Right lobe of liver (tissue), 6 donors: ENCODE data around the gene GGACT. TPM values are rescaled to one million over a fixed set of nuclear protein-coding genes. Genes with fewer than 3 reads are reported as not detected.

Experiments
- ATAC-seq, 4 donors: fragments of 200-7000 bp; cut with Tn5 transposase; one replicate each; pipeline ENCODE4 v1.9.1; 2020; ENCODE audit warnings: mild to moderate bottlenecking in 4 of 4, moderate library complexity in 4 of 4
- DNase-seq, 3 donors: peaks; one replicate each; pipeline ENCODE4 v3.0.0-alpha.2; 2020
- H3K27ac ChIP-seq, 3 donors: fragments of 200-600 bp; one replicate each; pipeline ENCODE4 v1.8.0; 2022
- H3K27me3 ChIP-seq, 2 donors: fragments of 200-600 bp; one replicate each; pipeline ENCODE4 v1.8.0; 2022
- H3K36me3 ChIP-seq, 4 donors: fragments of 200-600 bp; sonication (generic) in 1 of 4; one replicate each; pipeline versions ENCODE4 v1.5.1 to v1.8.0; 2017 to 2022; ENCODE audit warnings: control low read depth in 1 of 4
- H3K4me1 ChIP-seq, 4 donors: fragments of 200-600 bp; sonication (generic) in 1 of 4; one replicate each; pipeline versions ENCODE4 v1.5.1 to v1.8.0; 2017 to 2022; ENCODE audit warnings: control low read depth in 1 of 4
- H3K4me3 ChIP-seq, 3 donors: fragments of 200-600 bp; one replicate each; pipeline ENCODE4 v1.8.0; 2022
- H3K9me3 ChIP-seq, 4 donors: fragments of 200-600 bp; sonication (generic) in 1 of 4; one replicate each; pipeline versions ENCODE4 v1.5.1 to v1.8.0; 2017 to 2022; ENCODE audit warnings: control low read depth in 1 of 4
- POLR2A ChIP-seq: fragments of 450-650 bp; IDR thresholded peaks from one replicate; pipeline ENCODE4 v1.6.1; 2017; ENCODE audit warnings: antibody characterized with exemption, mild to moderate bottlenecking
- WGBS: methylation state at CpG from one replicate; pipeline ENCODE4 v1.1.6; 2018; ENCODE audit warnings: low coverage, low lambda C conversion rate; ENCODE audit not compliant: insufficient coverage; ENCODE audit errors: missing lambda C conversion rate; 5-methylcytosine and 5-hydroxymethylcytosine counted together
- intact Hi-C, 2 donors: fragments of 100-400 bp; cut with DNase I; formaldehyde crosslinking; loops; one replicate each; pipeline versions ENCODE4 v1.11.2 to v1.14.1; 2022
- total RNA-seq, 6 experiments: library from RNA; depleted of rRNA in 2 of 6; stranded (reverse); fragments of >200 nt in 2 of 6; fragmentation: NEBNext Ultra II Directional in 3 of 6; extraction: Animal tissue kit (Norgen Biotek cat#: 25700) in 3 of 6; gene quantifications; one replicate each; pipeline versions ENCODE4 v1.1.0 to v1.2.4, GENCODE V29; 2016 to 2023
- TF ChIP-seq, protein P1 (sequence below), 4 donors: fragments of 200-600 bp in 3 of 4; fragments of 450-650 bp in 1 of 4; IDR thresholded peaks; one replicate each; pipeline versions ENCODE4 v1.5.1 to v1.8.0; 2016 to 2022; ENCODE audit warnings: antibody characterized with exemption in 4 of 4, mild to moderate bottlenecking in 2 of 4
- donor health status: DM: no; HTN: yes; CAD: no.
- donor health status: DM: no; HTN: no; CAD: no.
- donor health status: DM: no; HTN: no; CAD: no.
- donor health status: DM: no; HTN: yes; CAD: no.
- donor health status: DM: no; HTN: yes; CAD: no.

The GGACT gene
- total RNA-seq, 6 experiments from 2014 or later = 4.7 to 9.0 (median 5.9) TPM

GRCh38 chr13:100608489-100608888 is 19.9 kb upstream of the GGACT start:
- no peak overlapping the region for H3K27ac ChIP-seq
- no peaks in the 10 kb centered on the region for H3K4me1 ChIP-seq
- no peak for DNase-seq
- H3K27me3 ChIP-seq = no peaks in the 10 kb centered on the region
- 87% methylated on average over 3 of the region's 3 CpGs for whole genome bisulfite sequencing
- intact Hi-C loops = no loop called here
- no peaks in the 10 kb centered on the region for H3K36me3 ChIP-seq
- H3K9me3 ChIP-seq = no peaks in the 10 kb centered on the region
- TF ChIP-seq, protein P1, sequence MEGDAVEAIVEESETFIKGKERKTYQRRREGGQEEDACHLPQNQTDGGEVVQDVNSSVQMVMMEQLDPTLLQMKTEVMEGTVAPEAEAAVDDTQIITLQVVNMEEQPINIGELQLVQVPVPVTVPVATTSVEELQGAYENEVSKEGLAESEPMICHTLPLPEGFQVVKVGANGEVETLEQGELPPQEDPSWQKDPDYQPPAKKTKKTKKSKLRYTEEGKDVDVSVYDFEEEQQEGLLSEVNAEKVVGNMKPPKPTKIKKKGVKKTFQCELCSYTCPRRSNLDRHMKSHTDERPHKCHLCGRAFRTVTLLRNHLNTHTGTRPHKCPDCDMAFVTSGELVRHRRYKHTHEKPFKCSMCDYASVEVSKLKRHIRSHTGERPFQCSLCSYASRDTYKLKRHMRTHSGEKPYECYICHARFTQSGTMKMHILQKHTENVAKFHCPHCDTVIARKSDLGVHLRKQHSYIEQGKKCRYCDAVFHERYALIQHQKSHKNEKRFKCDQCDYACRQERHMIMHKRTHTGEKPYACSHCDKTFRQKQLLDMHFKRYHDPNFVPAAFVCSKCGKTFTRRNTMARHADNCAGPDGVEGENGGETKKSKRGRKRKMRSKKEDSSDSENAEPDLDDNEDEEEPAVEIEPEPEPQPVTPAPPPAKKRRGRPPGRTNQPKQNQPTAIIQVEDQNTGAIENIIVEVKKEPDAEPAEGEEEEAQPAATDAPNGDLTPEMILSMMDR (IDR thresholded peaks at IDR 0.05) = no peak
- no peak for TF ChIP-seq POLR2A
- no peak for ATAC-seq
- H3K4me3 ChIP-seq = no peak overlapping the region

DNA sequence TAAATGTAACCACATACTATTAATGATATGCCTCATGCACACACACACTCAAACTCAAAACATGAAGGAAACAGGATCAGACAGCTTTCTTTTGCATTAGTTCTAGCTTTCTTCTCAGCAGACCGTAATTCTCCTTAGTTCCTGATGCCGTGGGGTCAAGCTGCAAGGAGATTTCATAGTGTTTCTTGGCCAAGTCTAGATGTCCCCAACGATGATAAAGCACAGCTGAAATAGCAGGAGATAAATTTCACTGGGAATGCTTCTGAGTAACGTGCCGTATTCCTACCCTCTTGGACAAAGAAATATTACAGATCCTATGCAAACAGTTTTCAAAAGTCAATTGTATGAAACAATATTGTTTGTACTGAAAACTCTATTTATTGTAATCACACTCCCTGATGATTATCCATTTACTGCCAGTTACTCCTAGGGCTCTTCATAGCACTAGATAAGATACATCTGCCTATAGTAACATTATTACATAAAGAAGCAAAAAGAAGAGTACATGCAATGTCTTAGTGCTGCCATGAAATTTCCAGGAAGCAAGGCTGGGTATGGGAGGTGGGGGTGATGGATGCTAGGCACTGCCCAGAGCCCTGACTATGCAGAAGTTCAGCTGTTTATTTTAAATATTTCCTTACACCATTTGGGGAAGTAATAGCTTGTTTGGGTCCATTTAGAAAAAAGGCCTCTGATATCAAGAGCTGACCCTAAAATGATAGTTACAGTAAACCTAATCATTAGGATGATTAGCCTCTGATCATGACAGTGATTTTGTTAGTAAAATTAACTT is 16.5 kb upstream of the GGACT start:
- ATAC-seq (peak in 2 of 4 donors; percentile 25 to 36), DNase-seq (no peak)
- no peaks in the 10 kb centered on the region for H3K27me3 ChIP-seq
- WGBS = 64% methylated on average over 5 of the region's 5 CpGs
- H3K36me3 ChIP-seq = no peaks in the 10 kb centered on the region
- intact Hi-C loops = no loop called here
- peaks cover 0 to 11% (median 0%) of the 10 kb centered on the region in 4 donors for H3K4me1 ChIP-seq
- H3K4me3 ChIP-seq = no peak overlapping the region
- H3K9me3 ChIP-seq = no peaks in the 10 kb centered on the region
- no peak for TF ChIP-seq POLR2A
- TF ChIP-seq, protein P1 (IDR thresholded peaks at IDR 0.05) = no peak
- no peak overlapping the region for H3K27ac ChIP-seq

GRCh38 chr13:100602493-100603111 is 14.0 kb upstream of the GGACT start:
- intact Hi-C loops = no loop called here
- Histone ChIP-seq H3K27ac (no peak overlapping the region), H3K4me1 (peaks cover 0 to 11% (median 0%) of the 10 kb centered on the region in 4 donors), H3K27me3 (no peaks in the 10 kb centered on the region), H3K36me3 (no peaks in the 10 kb centered on the region), H3K4me3 (no peak overlapping the region), H3K9me3 (no peaks in the 10 kb centered on the region)
- DNase-seq (no peak), ATAC-seq (no peak)
- TF ChIP-seq, protein P1 (IDR thresholded peaks at IDR 0.05) = no peak
- TF ChIP-seq POLR2A = no peak
- whole genome bisulfite sequencing = 88% methylated on average over 8 of the region's 8 CpGs

DNA sequence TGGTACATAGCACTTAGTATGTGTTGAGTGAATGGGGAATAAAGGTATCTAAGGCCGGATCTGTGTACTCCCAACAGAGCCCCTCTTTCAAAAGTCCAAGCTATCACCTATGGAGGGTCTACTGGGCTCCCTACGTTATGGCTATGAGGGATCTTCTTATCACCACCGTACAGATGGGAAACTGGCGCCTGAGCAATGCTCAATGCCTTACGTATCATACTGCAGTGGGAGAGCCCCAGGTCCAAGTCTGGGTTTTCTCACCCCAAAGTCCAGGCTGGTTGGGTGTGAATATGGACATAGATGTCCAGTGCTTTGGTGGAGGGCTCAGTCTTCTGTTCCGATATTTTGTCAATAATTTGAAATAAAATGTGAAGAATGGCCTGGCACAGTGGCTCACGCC is 13.1 kb upstream of the GGACT start:
- no peak for DNase-seq
- Histone ChIP-seq H3K36me3 (no peaks in the 10 kb centered on the region), H3K9me3 (no peaks in the 10 kb centered on the region), H3K27me3 (no peaks in the 10 kb centered on the region), H3K4me1 (peaks cover 0 to 11% (median 0%) of the 10 kb centered on the region in 4 donors), H3K4me3 (no peak overlapping the region), H3K27ac (no peak overlapping the region)
- 96% methylated on average over 4 of the region's 7 CpGs for WGBS
- no peak for ATAC-seq
- intact Hi-C loops = no loop called here
- TF ChIP-seq POLR2A = no peak
- TF ChIP-seq, protein P1 (IDR thresholded peaks at IDR 0.05) = no peak
